GM18867 (cell line): ENCODE data around the gene PSMB8.

ENCODE experiments used
- ATAC-seq: cut with Tn5 transposase; IDR thresholded peaks from one replicate; pipeline ENCODE4 v1.9.1; 2021; ENCODE audit warnings: mild to moderate bottlenecking, moderate library complexity; ENCODE audit not compliant: unreplicated experiment

The PSMB8 gene

DNA sequence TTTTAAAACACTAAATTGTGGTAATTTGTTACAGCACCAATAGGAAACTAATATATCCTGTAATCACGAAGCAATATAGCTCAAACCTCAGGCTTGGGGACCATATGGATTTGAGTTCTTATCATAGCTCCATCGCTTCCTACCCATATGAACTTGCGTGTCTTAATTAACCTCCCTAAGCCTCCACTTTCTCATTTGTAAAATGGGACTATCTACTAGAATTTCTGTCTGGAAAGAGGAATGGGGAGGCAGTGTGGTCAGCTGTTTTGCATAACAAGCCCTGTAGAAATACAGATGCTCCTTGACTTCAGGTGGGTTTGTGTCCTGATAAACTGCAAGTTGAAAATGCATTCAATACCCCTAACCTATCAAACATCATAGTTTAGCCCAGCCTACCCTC, 44.1 kb downstream of the PSMB8 start:
- no peak for ATAC-seq

DNA sequence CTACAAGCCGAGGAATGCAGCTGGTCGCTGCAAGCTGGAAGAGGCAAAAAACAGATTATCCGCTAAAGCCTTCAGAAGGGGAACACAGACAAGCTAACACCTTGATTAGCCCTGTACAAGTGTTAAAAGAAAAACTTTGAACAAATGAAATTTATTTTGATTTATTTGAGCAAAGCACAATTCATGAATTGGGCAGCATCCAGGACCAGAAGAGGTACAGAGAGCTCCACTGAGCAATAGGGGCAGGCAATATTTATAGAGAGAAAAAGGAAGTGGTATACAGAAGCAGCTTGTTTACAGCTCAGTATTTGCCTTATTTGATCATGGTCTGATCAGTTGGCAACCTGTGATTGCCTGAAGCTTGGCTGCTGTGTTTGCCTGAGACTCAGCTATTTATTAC, 44.7 kb downstream of the PSMB8 start:
- ATAC-seq = no peak

DNA sequence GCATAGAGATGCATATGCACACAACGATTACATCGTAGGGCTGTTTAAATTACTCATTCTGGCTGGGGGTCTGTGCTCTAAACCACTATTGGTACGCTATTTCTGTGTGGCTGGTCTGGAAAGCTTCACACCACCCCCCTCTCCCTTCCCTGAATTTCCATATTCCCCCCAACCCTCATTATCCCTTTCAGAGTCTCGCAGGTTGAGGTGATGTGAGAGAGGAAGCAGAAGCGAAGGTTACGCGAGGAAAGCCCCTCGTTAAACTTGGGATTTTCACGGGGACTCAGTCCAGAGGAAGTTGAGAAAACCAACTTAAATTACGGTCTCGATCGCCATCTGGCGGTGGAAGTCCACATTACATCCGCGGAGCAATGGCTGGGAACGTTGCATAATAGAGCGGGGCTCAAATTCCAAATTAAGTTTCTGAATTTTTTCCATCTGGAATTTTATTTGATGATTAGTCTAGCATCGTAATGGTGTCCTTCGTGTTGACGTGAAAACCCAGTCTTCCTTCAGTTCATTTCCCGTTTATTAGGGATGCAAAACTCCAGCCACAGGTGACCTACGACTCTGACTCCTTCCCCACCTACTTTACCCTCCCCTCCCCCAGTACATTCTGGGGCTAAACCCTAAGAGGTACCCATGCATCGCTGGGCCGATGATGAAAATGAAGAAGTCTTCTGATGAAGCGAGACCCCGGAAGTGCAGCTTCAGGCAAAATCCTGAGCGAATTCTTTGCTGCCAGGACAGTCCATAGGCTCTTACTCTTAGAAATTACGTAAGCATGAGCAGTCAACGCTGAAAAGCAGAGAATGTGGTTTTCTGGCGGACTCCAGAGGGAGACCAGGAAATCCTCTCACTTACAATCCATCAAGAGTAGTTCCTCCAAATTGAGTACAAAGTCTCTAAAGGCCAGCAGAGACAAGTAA, 46.7 kb downstream of the PSMB8 start:
- no peak for ATAC-seq

DNA sequence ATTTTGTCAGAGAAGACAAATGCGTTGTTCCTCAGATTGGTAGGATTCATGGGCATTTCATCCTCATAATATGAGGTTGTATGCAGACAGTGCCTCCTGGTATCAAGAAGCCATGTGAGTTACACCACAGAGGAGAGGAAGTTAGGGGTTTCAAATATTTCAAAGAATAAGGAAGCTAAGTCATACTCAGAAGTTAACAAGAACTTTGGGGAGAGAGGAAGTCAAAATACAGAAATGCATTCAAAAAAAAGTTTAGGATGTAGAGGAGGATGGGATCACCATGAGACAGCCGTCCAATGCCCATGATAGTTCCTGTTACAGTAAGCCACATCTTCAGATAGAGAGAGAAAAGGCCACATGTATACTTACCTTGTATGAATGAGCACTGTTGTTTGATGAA, 49.3 kb downstream of the PSMB8 start:
- no peak for ATAC-seq

DNA sequence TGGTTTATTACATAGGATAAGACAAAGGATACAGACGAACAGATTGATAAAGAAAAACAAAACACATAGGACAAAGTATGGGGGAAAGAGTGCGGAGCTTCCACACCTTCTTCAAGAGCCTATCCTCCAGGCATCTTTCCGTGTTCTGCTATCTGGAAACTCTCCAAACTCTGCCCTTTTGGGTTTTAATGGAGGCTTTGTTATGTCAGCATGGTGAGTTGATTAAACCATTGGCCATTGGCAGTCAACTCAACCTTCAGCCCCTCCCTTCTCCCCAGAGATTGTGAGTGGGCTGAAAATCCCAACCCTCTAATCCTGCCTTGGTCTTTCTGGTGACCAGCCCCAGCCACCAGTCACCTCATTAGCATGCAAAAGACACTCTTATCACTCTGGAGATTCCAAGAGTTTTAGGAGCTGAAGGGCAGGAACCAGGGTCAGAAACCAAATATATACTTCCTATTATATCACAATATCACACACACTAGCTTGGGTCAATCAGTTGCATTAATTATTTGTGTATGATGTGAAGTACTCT, 50.9 kb downstream of the PSMB8 start:
- ATAC-seq = no peak
